Astrocyte (in vitro differentiated cells and primary cell): ENCODE results near the gene OR5K2.

Source experiments
- EZH2 ChIP-seq: IDR thresholded peaks from 2 replicates; pipeline ENCODE4 v1.6.1; 2012; ENCODE audit warnings: mild to moderate bottlenecking, low read length, inconsistent platforms; ENCODE audit not compliant: insufficient read depth
- TF ChIP-seq, protein P1 (sequence below): IDR thresholded peaks from 2 replicates; pipeline ENCODE4 v1.5.1; 2011; ENCODE audit warnings: low read depth, mild to moderate bottlenecking, inconsistent platforms, low read length, moderate library complexity; ENCODE audit not compliant: insufficient read depth

- TF ChIP-seq, protein P1, sequence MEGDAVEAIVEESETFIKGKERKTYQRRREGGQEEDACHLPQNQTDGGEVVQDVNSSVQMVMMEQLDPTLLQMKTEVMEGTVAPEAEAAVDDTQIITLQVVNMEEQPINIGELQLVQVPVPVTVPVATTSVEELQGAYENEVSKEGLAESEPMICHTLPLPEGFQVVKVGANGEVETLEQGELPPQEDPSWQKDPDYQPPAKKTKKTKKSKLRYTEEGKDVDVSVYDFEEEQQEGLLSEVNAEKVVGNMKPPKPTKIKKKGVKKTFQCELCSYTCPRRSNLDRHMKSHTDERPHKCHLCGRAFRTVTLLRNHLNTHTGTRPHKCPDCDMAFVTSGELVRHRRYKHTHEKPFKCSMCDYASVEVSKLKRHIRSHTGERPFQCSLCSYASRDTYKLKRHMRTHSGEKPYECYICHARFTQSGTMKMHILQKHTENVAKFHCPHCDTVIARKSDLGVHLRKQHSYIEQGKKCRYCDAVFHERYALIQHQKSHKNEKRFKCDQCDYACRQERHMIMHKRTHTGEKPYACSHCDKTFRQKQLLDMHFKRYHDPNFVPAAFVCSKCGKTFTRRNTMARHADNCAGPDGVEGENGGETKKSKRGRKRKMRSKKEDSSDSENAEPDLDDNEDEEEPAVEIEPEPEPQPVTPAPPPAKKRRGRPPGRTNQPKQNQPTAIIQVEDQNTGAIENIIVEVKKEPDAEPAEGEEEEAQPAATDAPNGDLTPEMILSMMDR: no peak
- no peak for TF ChIP-seq EZH2
Measured at GRCh38 chr3:98497381-98497780, at the start of gene OR5K2.
